HG02610 (cell line): ENCODE data around the gene SLC5A5.
"Not testable (repeated sequence)": the region's sequence is repeated elsewhere in the genome, so short reads cannot be mapped to it uniquely, and the experiment has no call there.

Source experiments
- ATAC-seq: cut with Tn5 transposase; IDR thresholded peaks from one replicate; pipeline ENCODE4 v1.9.1; 2021; ENCODE audit warnings: mild to moderate bottlenecking, moderate library complexity; ENCODE audit not compliant: unreplicated experiment

The SLC5A5 gene

DNA sequence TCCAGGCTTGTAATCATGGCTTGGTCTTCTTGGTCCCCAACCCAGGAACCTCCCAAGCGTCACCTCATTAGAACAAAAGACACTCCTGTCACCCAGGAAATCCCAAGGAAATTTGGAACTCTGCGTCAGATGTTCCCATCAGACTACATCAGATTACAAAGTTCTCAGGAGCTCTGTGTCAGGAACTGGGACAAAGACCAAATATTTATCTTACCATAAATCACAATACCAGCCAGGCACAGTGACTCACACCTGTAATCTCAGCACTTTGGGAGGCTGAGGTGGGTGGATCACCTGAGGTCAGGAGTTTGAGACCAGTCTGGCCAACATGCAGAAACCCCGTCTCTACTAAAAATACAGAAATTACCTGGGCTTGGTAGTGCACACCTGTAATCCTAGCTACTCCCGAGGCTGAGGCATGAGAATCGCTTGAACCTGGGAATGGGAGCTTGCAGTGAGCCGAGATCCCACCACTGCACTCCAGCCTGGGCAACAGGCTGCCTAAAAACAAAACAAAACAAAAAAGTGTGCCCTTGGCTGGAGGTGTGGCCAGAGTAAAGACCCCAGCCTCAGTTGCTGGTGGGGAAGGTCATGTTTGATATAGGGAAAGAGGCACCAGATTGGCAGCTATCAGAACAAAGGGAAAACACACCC, 44.3 kb downstream of the SLC5A5 start:
- ATAC-seq = no peak

DNA sequence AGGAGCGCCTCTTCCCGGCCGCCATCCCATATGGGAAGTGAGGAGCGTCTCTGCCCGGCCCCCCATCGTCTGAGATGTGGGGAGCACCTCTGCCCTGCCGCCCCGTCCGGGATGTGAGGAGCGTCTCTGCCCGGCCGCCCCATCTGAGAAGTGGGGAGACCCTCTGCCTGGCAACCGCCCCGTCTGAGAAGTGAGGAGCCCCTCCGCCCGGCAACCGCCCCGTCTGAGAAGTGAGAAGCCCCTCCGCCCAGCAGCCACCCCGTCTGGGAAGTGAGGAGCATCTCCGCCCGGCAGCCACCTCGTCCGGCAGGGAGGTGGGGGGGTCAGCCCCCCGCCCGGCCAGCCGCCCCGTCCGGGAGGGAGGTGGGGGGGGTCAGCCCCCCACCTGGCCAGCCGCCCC, 46.4 kb downstream of the SLC5A5 start:
- not testable (repeated sequence) for ATAC-seq

DNA sequence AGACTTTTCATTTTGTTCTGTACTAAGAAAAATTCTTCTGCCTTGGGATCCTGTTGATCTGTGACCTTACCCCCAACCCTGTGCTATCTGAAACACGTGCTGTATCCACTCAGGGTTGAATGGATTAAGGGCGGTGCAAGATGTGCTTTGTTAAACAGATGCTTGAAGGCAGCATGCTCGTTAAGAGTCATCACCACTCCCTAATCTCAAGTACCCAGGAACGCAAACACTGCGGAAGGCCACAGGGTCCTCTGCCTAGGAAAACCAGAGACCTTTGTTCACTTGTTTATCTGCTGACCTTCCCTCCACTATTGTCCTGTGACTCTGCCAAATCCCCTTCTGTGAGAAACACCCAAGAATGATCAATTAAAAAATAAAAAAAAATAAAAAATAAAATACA, 47.4 kb downstream of the SLC5A5 start:
- ATAC-seq = not testable (repeated sequence)

DNA sequence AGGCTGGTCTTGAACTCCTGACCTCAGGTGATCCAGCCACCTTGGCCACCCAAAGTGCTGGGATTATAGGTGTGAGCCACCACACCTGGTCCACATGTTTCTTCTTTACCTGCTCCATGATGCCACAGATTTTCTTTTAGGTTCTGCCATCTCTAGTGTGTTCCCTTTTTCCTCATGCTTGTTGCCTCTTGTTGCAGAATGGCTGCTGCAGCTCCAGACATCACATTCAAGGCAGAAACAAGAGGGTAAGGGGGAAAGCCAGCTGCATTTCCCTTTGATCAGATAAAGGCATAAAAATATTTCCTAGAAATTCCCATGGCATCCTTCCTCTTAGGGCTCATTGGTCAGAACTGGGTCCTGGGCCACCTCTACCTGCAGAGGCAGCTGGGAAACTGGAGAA, 48.8 kb downstream of the SLC5A5 start:
- no peak for ATAC-seq

DNA sequence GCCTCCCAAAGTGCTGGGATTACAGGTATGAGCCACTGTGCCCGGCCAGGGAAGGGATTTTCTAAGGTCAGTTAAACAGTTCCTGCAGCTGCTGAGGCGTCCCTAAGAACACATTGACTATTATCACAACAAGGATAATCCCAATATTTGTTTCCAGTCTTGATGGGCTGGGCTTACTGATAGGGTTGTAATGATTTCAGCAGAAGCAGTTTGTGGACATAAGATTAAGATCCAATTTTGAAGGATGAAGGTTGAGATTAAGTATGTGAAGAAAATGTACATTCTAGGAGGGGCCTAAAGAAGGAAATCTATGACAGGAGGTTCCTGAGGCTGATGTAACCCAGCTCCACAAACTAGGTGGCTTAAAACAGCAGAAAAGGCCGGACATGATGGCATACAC, 50.4 kb downstream of the SLC5A5 start:
- no peak for ATAC-seq

DNA sequence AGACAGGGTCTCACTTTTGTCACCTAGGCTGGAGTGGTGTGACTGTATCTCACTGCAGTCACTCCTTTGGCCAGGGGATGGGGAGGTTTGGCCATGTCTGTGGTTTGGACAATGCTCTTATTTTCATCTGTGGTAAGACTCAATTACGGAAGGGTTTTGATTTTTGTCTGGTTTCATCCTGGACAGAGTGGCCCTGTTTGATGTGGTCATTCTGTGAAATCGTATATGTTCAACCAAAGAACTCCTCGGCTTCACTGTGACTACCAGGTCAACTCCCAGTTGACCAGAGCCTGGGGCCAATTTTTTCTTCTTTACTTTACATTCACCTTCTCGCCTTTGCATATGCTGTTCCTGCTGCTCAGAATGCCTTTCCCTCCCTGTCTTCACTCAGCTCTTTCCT, 54.3 kb downstream of the SLC5A5 start:
- ATAC-seq = no peak

DNA sequence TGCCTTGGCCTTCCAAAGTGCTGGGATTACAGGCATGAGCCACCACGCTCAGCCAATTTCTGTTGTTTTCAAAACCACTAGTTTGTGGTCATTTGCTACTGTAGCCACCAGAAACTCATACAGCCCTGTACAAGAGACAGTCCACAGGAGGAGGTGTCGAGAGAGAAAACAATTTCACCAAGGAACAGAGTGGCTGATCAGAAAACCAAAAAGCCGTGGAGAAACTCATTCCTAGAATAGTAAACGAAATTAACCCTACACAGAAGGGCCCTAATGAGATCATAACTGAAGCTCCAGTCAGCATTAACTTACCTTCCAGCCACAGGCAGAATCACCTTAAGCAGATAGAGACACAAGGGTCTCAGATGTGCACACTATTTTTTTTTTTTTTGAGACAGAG, 57.3 kb downstream of the SLC5A5 start:
- peak; percentile 40 for ATAC-seq

DNA sequence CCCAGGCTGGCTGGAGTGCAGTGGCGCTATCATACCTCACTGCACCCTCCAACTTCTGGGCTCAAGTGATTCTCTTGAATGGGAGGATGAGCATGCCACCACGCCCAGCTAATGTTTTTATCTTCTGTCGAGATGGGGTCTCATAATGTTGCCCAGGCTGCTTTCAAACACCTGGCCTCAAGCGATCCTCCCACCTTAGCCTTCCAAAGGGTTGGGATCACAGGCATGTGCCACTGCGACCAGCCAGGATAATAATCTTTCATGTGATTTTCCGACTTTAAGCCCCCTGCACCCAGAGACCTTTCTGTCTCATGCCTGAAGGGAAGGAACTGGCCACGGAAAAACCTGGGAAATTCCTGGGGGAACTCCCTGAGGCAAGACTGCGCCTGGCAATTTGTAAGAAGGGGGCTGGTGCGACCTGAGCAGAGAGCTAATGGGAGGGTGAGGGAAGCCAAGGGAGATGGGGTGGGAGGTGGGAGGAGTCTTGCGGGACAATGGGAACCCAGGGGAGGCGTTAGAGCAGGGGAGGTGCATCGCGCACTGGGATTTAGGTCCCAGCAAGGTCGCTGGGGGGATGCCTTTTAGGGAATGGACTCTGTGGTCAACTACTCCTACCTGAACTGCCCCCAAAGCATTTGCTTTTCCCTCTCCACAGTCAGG, 59.9 kb downstream of the SLC5A5 start:
- ATAC-seq = no peak

DNA sequence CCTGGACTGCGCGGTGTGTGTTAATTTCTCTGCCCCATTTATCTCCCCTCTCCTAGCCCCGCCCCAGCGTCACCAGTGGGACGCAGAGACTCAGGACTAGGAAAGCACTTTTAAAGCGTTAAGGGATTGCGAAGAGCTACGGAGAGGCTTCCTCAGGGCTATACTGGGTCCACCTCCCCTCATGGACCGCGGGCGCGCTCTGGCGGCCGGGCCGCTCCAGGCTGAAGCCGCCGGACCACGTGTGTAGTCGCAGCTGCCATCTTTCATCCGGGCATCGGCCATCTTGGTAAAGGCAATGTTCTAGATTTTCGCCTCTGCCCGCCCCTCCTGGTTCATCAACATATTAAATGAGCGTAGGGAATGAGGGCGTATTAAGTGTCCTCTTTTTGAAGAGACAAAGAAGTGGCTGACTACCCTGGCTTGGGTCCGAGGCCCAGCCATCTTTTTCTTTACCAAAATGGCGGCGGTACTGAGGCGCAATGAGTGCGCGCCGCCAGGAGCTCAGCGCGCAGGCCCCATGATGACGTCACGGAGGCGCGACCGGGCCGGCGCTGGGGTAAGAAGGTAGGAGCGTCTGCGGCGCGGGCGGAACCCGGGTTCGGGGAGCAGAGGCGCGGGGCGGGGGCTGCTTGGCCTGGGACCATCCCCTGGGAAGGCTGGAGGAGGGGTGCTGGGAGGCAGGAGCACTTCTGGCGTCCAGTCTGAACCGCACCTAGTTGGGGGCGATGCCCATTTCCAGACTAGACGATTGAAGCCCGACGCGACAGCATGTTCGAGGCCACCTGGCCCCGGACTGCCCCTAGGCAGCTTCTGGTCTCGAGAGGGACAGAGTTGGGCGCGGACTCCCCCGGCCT, 61.0 kb downstream of the SLC5A5 start, which contains the start of gene CCDC124:
Gene CCDC124 (plus strand): TSS at position 531 of the 854 bp plus-strand sequence. CDS start 3,406 bp downstream, outside the sequence.
- ATAC-seq = peak; percentile 67

DNA sequence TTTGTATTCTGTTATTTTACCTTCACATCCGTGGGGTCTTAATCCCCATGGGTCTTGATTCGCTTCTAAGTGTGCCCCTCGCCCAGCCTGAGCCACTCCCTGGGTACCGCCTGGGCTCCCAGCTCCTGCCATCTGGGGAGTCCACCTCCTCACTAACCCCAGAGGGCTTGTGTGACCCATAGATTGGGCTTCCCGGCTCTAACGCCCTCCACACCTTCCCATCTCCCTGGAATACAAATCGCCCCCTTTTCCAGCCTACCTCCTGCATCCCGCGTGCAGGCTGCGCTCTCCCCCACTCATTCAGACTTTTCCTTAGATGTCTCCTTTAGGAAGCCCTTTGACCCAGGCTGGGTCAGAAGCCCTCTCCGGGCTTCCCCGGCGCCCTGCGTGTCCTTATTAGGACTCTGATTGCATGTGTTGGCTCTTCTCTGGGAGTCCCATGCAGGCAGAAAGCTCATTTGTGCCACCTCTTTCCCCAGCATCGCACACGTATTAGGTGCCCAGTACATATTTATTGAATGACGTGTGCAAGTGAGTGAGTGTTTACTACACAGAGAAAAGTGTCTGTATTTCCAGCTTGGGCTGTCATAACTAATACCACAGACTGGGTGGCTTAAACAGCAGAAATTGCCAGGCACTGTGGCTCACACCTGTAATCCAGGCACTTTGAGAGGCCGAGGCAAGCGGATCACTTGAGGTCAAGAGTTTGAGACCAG, 61.8 kb downstream of the SLC5A5 start:
- ATAC-seq = no peak

DNA sequence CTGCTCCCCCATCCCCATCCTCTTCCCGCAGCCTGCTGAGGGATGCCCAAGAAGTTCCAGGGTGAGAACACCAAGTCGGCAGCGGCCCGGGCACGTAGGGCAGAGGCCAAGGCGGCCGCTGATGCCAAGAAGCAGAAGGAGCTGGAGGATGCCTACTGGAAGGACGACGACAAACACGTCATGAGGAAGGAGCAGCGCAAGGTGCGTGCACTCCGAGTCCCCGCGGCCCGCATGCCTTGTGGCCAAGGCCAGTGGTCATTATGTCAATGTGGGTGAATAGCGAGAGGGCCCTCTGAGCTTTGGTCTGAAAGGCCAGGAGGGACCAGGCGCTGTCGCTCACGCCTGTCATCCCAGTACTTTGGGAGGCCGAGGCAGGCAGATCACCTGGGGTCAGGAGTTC, 64.6 kb downstream of the SLC5A5 start:
- ATAC-seq = no peak

DNA sequence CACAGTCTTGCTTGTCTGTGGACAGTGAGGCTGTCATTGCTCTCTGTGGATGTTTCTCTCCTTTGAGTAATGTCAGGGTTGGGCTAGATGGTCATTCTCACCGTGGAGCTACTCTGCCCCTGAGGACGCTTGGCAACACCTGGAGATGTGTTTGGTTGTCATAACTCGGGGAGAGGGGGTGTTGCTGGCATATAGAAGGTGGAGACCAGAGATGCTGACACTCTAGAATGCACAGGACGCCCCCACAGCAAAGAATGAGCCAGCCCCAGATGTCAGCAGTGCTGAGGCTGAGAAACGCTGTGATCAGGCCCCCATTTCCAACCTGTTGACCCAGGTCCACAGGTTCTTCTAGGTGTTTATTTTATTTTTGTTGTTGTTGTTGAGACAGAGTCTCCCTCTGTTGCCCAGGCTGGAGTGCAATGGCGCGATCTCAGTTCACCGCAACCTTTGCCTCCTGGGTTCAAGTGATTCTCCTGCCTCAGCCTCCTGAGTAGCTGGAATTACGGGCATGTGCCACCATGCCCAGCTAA, 65.7 kb downstream of the SLC5A5 start:
- ATAC-seq = no peak

DNA sequence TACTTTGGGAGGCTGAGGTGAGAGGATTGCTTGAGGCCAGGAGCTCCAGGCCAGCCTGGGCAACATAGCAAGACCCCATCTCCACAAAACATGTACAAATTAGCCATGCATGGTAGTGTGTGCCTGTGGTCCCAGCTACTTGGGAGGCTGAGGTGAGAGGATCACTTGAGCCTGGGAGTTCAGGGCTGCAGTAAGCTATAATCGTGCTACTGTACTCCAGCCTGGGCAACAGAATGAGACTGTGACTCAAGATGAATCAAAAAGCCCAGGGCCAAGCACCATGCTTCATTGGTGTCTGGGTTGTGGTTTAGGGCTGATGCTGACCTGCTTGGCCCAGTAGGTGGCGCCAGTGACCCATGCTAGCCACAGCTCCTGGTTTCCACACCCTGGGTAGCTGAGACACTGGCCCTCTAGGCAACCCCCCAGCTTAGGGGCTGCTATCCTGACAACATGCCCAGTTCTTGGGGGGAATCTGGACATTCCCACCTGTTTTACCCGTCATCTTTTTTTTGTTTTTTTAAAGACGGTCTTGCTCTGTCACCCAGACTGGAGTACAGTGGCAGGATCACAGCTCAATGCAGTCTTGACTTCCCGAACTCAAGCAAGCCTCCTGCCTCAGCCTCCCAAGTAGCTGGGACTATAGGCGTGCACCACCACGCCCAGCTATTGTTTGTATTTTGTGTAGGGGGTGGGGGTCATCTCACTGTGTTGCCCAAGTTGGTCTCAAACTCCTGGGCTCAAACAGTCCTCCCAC, 66.5 kb downstream of the SLC5A5 start:
- peak; percentile 53 for ATAC-seq

DNA sequence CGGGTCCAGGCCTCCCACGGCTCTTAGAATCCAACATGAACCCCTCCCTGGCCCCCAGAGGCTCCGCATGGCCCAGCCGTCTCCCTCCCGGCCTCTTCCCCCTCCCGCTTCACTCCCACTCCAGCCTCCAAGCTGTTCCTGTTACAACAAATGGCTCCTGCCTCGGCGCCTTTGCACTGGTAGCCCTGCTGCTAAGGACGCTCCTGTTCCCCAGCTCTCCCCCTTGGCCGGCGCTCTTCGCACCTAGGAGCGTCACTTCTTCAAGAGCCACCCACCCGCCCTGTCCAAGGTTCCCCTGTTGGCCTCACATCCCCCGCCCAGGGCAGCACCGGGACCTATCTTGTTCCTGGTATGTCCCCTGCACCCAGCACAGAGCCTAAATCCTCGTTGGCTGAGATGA, 70.4 kb downstream of the SLC5A5 start:
- ATAC-seq = no peak

DNA sequence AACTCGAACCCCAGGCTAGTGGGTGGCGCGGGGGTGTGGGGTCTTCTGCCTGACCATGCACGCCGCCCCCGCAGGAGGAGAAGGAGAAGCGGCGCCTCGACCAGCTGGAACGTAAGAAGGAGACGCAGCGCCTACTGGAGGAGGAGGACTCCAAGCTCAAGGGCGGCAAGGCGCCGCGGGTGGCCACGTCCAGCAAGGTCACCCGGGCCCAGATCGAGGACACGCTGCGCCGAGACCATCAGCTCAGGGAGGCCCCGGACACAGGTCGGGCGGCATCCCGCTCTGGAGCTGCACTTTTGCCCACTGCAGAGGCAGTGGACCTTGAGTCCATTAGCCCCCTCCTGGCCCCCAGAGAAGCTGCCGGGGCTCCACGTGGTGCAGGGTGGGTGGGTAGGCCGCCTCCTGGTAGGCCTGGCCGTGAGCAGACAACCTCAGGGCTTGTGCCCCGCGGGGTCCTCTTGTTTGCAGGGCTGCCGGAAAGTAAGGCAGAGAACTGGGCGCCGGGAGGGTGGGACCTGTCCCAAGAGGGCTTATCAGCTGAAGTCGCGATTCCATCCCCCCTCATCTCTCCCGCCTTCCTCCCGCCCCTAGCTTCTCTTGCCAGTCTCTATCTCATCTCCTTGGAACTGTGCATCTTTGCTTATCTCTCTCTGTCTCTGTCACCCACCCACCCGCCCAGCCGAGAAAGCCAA, 71.0 kb downstream of the SLC5A5 start:
- no peak for ATAC-seq

DNA sequence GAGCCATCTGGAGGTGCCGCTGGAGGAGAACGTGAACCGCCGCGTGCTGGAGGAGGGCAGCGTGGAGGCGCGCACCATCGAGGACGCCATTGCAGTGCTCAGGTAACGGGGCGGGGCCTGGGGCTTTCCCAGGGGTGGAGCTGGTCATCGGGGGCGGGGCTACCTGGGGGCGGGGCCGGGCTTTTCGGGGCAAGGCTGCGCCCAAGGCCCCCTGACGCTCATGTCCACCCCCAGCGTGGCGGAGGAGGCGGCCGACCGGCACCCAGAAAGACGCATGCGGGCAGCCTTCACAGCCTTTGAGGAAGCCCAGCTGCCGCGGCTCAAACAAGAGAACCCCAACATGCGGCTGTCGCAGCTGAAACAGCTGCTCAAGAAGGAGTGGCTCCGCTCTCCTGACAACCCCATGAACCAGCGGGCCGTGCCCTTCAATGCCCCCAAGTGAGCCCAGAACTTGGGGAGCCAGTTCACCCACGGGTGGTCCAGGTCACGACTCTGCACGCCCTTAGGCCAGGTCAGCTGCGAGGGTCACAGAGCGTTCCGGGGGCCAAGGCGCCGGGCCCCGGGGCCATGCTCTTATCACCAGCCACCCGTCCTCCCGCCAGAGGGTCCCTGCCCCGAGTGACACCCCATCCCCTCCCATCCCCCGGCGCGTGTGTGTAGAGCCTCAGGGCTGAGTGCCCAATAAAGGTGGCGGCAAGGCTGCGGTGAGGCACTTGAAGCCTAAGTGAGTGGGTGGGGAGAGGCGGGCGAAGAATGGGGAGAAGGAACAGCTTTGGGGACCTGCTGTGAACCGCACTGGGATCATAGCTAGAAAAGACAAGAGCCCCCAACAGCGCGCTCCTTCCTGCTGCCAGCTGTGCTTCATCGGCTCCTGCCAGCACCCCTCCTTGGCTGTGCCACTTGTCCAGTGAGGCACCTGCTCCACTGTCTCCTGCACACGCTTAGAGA, 71.8 kb downstream of the SLC5A5 start:
- ATAC-seq = no peak

DNA sequence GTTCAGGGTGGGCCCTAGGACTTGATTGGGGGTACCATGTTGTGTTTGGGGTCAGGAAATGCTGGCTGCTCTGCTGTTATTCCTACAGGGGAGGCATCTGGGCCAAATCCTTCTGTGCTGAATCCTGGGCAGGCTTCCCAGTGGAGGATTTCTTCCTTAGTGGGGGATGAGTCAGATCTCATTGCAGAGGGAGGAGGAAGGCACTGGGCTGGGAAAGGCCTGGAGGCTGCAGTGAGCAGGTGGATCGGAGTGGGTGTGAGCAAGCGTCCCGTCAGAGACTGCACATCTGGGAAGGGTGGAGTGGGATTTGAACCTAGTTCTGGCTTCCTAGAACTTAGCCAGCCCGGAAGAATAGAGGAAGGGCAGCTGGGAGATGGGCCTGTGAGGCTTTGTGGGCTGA, 72.6 kb downstream of the SLC5A5 start:
- ATAC-seq = no peak
